Myocyte (in vitro differentiated cells): ENCODE measurements around the gene GLIS1. TPM values are rescaled to one million over a fixed set of nuclear protein-coding genes. Genes with fewer than 3 reads are reported as not detected.
A peak's percentile ranks its signal among the peaks of the same experiment; 100 is the strongest.

Source experiments
- DNase-seq: peaks from one replicate; pipeline ENCODE4 v3.0.0-alpha.2; 2012; ENCODE audit warnings: low read depth
- total RNA-seq: library from RNA; depleted of rRNA; stranded (reverse); fragments of >200 nt; gene quantifications from 2 replicates; pipeline ENCODE4 v1.2.3, GENCODE V29; 2014

Gene GLIS1
- total RNA-seq, 1 donor from 2014 or later: 1.9 TPM

- no peak for DNase-seq
Observed at GRCh38 chr1:53599481-53599880, 139.5 kb downstream of the GLIS1 start.

GRCh38 chr1:53598966-53599365, 140.0 kb downstream of the GLIS1 start:
- no peak for DNase-seq

- no peak for DNase-seq
Observed at GRCh38 chr1:53595906-53596305, 143.1 kb downstream of the GLIS1 start.

GRCh38 chr1:53594391-53595180, 144.4 kb downstream of the GLIS1 start:
- DNase-seq: no peak

GRCh38 chr1:53593758-53594380, 145.1 kb downstream of the GLIS1 start:
- no peak for DNase-seq

- no peak for DNase-seq
Observed at GRCh38 chr1:53592985-53593757, 145.8 kb downstream of the GLIS1 start.

- peak; percentile 48 for DNase-seq
Observed at GRCh38 chr1:53592521-53592982, 146.4 kb downstream of the GLIS1 start.

GRCh38 chr1:53591924-53592323, 147.0 kb downstream of the GLIS1 start:
- DNase-seq: no peak

- no peak for DNase-seq
Observed at GRCh38 chr1:53590531-53591515, 148.1 kb downstream of the GLIS1 start.

- DNase-seq: no peak
Observed at GRCh38 chr1:53590104-53590503, 148.9 kb downstream of the GLIS1 start.

GRCh38 chr1:53589043-53589887, 149.7 kb downstream of the GLIS1 start:
- DNase-seq: no peak

- DNase-seq: no peak
Observed at GRCh38 chr1:53588053-53588779, 150.7 kb downstream of the GLIS1 start.

GRCh38 chr1:53587252-53587988, 151.5 kb downstream of the GLIS1 start:
- DNase-seq: no peak

- no peak for DNase-seq
Observed at GRCh38 chr1:53586765-53587164, 152.2 kb downstream of the GLIS1 start.

GRCh38 chr1:53585565-53585964, 153.4 kb downstream of the GLIS1 start:
- DNase-seq: no peak

- DNase-seq: no peak
Observed at GRCh38 chr1:53585129-53585528, 153.8 kb downstream of the GLIS1 start.

- no peak for DNase-seq
Observed at GRCh38 chr1:53584777-53585107, 154.2 kb downstream of the GLIS1 start.
